ENCODE data around the gene GPX1.
"Not testable (repeated sequence)": the region's sequence is repeated elsewhere in the genome, so short reads cannot be mapped to it uniquely, and the experiment has no call there.

The GPX1 gene

DNA sequence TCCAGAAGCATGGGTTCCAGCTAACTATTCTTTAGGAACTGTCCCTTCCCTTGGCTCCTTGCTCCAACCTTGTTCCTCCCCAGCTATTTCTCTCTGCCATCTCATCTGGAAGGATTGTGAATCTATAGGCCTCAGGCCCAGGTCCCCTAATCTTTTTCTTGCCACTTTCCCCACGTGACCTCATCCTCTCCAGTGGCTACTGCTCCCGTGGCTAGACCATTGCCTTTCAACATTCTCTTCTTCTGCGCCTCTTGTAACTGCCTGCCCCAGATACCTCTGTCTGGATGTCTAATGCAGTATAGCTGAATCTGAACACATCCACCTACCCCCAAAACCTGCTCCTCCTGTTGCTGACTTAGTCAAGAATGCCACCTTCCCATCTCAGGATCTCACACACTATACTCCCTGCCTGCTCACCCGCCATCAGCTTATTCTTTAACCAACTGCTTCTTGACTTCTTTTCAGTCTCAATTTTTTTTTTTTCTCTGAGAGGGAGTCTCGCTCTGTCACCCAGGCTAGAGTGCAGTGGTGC is 5.2 kb downstream of the GPX1 start:
- no peak overlapping the region for H3K27ac ChIP-seq
- no peak for TF ChIP-seq ZFX (IDR thresholded peaks at IDR 0.05; ENCODE audit: borderline replicate concordance)
- TF ChIP-seq, protein P1, sequence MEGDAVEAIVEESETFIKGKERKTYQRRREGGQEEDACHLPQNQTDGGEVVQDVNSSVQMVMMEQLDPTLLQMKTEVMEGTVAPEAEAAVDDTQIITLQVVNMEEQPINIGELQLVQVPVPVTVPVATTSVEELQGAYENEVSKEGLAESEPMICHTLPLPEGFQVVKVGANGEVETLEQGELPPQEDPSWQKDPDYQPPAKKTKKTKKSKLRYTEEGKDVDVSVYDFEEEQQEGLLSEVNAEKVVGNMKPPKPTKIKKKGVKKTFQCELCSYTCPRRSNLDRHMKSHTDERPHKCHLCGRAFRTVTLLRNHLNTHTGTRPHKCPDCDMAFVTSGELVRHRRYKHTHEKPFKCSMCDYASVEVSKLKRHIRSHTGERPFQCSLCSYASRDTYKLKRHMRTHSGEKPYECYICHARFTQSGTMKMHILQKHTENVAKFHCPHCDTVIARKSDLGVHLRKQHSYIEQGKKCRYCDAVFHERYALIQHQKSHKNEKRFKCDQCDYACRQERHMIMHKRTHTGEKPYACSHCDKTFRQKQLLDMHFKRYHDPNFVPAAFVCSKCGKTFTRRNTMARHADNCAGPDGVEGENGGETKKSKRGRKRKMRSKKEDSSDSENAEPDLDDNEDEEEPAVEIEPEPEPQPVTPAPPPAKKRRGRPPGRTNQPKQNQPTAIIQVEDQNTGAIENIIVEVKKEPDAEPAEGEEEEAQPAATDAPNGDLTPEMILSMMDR (IDR thresholded peaks at IDR 0.05): no peak

DNA sequence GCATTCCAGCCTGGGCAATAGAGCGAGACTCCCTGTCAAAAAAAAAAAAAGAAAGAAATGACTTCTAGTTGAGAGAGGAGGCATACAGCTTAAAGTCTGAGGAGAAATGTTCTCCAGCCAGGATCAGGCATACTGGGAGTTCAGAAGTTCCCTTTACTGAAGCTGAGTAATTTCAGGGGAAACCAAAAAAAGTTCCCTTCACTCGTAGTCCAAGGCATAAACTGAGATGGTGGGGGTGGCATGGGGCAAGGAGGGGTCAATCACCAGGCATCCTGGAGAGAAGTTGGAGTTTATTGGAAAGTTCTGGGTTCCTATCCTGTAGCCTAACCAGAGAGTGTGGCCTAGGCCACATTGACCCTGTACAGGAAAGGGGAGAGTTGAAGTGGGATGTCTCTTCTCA is 5.9 kb downstream of the GPX1 start:
- H3K27ac ChIP-seq: no peak overlapping the region
- TF ChIP-seq ZFX (IDR thresholded peaks at IDR 0.05; ENCODE audit: borderline replicate concordance): no peak
- TF ChIP-seq, protein P1 (IDR thresholded peaks at IDR 0.05): no peak

DNA sequence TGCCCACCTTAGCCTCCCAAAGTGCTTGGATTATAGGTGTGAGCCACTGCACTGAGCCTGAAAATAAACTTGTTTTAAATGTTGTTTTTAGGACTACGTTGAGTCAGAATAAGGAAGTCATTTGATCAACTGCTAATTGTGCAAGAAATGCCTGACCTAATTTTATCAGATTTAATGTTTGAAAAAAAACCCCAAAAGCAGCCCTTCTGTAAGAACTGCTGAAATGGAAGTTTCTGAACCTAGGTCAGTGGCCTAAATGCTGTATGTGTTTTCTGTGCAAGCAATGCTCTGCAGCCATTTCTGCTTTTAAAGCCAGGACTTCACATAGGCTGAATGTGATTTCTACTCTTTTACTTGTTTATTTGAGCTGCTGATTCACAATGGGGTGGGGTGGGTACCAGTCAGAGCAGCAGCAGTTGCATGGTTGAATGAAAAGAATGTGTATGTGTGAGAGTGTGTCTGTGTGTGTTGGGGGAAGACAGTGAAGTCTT is 6.6 kb downstream of the GPX1 start:
- TF ChIP-seq, protein P1 (IDR thresholded peaks at IDR 0.05): no peak
- TF ChIP-seq ZFX (IDR thresholded peaks at IDR 0.05; ENCODE audit: borderline replicate concordance): no peak
- H3K27ac ChIP-seq: no peak overlapping the region

DNA sequence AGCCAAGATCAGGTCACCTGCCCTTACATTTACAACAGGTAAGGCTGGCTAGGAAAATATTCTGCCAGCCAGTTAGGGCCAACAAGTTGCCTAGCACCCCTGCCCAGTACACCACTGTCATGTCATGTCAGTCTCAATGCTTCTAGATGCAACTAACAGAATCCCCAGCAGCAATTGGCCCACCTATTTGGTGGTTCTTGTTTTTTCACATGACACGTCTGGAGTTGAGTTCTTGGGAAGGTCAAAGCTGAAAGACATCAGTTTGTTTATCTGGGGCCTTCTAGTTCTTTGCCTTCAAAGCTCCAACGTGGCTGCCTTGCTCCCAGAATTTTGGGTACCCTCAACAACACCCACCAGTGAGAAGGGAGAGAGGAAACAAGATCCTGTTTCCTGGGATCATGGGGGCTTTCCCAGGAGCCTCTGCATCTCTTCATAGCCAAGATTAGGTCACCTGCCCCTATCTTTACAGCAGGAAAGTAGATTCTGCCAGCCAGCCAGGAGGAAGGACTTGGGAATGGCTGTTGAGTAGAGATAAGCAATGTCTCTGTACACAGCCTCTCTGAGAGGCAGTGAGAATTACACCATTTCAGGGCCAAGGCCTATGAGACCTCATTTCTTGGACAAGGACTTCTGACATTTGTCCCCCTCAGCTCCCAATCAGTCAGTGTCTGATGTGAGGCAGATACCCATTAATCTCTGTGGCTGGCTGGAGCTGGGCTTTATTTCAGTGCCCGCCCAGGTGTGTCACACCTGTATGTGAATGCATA is 8.6 kb downstream of the GPX1 start:
- TF ChIP-seq, protein P1 (IDR thresholded peaks at IDR 0.05): no peak
- TF ChIP-seq ZFX (IDR thresholded peaks at IDR 0.05; ENCODE audit: borderline replicate concordance): no peak
- H3K27ac ChIP-seq: no peak overlapping the region

DNA sequence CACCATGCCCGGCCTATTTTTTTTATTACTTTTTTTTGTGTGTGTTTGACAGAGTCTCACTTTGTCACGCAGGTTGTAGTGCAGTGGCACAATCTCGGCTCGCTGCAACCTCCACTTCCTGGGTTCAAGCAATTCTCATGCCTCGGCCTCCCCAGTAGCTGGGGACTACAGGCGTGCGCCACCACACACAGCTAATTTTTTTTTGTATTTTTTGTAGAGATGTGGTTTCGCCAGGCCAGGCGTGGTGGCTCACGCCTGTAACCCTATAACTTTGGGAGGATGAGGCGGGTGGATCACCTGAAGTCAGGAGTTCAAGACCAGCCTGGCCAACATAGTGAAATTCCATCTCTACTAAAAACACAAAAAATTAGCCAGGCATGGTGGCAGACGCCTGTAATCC is 9.8 kb downstream of the GPX1 start:
- not testable (repeated sequence) for H3K27ac ChIP-seq

DNA sequence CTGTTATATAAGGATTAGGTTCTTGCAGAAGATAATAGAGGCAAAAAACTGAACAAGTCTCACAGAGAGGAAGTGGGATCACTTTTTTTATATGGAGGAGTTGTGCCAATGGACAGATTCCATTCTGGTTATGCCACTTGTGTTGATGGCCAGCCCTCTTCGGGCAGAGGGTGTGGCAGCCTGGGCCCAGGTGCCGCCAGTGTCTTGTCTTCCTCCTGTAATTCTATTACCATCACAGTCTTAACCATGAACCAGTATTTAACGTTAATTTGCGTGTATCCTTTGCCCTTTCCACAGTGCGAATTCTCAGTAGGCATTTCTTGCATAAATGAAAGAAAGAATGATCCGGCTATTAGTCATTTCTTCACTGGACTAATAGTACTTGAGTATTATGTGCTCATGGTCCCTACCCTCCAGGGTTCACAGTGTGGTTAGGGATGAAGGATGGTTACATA is 11.3 kb downstream of the GPX1 start:
- no peak overlapping the region for H3K27ac ChIP-seq
- TF ChIP-seq ZFX (IDR thresholded peaks at IDR 0.05; ENCODE audit: borderline replicate concordance): no peak
- TF ChIP-seq, protein P1 (IDR thresholded peaks at IDR 0.05): no peak

DNA sequence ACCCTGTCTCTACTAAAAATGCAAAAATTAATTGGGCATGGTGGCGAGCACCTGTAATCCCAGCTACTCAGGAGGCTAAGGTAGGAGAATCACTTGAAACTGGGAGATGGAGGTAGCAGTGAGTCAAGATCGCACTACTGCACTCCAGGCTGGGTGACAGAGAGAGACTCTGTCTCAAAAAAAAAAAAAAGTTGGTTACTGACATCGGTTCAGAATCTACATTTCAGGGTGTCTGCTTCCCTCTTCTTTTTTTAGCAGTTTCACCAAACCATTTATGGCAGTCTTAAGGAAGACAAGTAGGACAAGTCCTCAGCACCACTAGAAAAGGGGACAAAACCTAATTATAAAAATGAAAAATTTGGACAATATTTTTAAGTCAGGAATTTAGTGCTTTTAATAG is 15.0 kb downstream of the GPX1 start:
- H3K27ac ChIP-seq: no peak overlapping the region
- TF ChIP-seq, protein P1 (IDR thresholded peaks at IDR 0.05): no peak
- no peak for TF ChIP-seq ZFX (IDR thresholded peaks at IDR 0.05; ENCODE audit: borderline replicate concordance)
